Stimulated activated CD4-positive, alpha-beta T cell treated with anti-CD3 and anti-CD28 coated beads, Interleukin-2, amount 100 ng/mL, for 48 hours (primary cell): ENCODE measurements around the gene CD180.

Source experiments
- DNase-seq, 2 donors: peaks; one replicate each; pipeline ENCODE4 v3.0.0-alpha.2; 2020

Gene CD180

DNA sequence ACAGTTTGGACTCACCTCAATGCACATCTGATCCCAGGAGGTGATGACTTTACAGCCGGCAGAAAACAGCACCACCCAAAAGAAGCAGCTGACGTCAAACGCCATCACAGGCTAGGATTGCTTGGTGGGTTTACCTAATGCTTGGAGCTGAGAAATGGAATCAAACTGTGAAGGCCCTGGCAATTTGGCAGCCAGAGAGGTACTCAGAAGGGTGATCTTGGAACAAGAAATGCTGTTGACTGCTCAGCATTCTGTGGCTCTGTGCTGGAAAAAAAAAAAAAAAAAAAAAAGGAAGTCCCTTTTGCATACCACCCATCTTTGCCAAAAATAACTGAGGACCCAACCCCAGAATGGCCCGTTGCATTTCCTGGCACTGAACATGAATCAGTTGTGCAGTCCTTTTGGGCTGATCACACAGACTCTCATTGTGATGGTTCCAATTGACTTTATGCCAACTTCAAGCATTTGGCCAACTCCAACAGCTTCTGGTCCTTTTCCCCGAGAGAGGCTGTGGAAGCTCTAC lies at the start of gene CD180:
CD180 (minus strand) TSS at position 263 of the 523 bp plus-strand sequence; CDS start at position 105, 158 bp downstream.
- no peak for DNase-seq

DNA sequence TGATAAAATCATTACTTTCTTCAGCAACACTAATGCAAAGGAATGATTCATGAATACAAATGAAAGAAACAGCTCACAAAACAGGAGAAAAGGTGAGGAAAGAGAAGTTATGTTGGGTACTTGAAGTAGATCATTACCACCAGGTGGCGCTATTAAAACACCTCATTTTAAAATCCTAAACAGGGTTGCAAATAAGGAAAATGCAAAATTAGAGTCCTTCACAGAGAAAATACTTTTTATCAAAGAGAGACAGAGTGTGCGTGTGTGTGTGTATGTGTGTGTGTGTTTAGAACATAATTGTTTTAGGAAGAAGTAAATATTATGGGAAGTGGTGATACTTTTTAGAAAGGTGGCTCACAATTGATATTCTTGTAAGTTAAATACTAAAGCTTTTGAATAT lies 49.5 kb upstream of the CD180 start:
- DNase-seq: peak in 1 of 2 donors; percentile 9

DNA sequence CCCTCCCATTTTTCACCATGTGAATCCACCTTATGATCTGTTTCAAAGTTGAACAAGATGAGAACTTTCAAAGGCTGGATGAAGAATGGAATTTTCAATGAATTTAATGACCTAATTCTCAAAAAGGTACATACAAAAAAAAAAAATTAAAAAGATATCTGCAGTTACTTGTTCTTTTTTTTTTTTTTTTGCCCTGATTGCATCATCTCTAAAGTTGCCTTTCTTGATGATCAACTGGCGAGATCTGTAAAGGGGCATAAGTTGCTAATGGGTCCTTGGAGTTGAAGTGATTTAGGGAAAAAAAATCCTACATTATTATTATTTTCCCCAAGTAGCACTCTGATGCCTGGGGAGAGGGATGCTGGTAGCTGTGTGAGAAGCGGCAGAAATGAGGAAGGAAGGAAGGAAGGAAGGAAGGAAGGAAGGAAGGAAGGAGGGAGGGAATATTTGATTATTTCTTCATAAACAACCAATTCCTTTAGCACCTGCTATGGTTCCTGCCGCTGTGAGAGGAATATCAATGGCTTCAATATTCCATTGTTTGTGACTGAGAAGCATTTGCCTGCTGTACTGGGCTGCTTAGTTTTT lies 48.8 kb upstream of the CD180 start:
- DNase-seq: no peak

GRCh38 chr5:67244345-67244793 lies 47.8 kb upstream of the CD180 start:
- no peak for DNase-seq

DNA sequence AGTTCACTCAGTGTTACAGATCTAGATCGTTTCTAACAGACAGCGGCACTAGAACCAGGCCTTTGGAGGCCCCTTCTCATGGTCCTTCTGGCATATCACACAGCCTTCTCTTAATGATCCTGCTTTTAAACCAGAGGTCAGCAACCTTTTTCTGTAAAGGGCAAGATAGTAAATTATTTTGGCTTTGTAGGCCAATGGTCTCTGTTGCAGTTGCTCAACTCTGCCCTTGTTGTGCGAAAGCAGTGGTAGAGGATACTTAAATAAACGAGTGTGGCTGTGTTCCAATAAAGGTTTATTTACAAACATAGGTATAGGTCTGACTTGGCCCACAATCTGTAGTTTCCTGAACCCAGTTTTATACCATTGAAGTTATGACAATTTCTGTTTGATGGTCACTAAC lies 47.3 kb upstream of the CD180 start:
- DNase-seq: no peak

DNA sequence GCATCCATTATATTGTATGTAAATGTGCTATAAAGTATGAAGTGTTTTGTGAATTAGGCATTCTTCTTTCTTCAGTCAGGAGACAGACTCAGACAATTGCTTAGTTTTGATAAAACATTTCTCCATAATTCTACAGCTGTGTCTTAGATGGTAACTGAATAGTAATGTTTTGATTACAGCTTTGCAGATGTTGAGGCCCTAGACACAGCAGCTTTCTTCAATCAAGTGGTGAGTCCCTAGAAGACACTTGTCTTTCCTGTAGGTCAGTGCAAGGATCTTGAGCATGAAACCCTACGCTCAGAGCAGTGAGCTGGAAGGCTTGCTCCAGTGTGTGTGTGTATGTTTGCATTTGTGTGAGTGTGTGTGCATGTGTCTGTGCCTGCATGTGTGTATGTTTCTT lies 46.8 kb upstream of the CD180 start:
- DNase-seq: no peak

GRCh38 chr5:67241326-67241725 lies 44.7 kb upstream of the CD180 start:
- no peak for DNase-seq

DNA sequence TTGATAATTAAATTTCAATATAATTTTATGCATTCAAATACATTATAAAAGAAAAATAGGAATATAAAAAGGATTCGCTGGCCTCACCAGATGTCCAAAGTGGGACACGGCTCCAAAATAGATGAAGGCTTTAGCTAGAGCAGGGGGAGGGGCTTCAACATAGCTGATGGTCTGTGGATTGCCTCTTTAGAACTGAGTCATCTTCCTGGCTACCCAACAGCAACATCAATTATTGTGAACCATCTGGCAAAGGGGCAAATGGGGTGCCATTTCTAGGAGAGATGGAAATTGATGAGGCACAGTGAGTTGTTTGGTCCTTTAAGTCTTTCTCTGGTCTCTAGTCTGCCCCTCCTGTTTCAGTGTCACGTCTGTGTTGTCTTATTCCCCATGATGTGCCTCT lies 44.2 kb upstream of the CD180 start:
- DNase-seq: no peak

- DNase-seq: no peak
Measured at GRCh38 chr5:67240065-67240464, 43.5 kb upstream of the CD180 start.

GRCh38 chr5:67238191-67238590 lies 41.6 kb upstream of the CD180 start:
- no peak for DNase-seq

DNA sequence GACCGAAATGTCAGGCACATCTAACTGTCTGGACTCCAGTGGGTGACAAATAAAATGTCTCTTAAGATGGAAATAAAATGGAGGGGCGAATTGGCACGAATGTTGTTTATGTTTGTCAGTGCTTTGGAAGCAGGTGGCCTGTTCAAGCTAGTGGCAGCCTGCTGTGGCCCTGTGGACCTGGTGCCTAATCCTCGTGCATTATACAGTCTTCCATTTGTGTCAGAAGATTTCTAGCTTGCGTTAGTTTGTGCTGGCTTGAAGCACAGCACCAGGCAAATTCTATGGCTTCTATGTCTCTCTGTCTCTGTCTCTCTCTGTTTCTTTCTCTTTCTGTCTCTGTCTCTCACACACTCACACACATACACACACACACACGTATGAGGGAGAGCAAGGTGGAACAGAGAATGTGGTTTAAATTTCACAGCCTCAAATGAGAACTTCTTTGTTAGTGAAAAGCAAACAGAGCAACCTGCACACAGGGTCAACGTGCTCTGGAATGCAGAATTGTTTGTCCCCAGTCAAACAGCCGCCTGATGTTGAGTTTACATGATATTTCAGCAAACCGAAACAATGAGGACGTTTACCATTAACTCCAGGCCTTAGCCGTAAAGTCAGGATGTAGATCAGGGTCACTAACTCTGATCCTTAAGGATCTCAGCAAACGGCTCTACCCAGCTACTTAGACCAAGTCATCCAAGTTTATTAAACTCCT lies 39.0 kb upstream of the CD180 start:
- DNase-seq: no peak

DNA sequence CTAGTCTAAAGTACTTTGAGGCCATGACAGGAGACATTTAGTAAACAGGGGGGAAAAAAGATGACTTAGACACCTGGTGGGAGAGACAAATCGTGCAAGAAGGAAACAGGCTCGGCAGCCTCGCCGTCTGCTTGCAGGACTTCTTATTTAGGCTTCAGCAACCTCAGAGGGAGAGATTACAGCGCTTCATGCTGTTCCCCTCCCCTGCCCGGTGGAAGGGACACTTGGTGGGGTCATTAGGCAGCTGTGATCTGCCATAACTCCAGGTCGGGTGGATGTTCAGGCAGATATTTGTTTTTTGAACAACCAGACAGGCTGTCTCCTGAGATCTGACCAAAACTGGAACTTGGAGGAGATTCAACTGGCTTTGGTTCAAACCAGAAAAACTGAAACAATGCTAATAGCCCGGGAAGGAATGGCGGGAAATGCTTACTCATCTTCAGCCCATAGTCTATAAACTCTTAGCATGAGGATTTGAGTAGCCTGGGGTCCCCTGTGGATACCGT lies 38.1 kb upstream of the CD180 start:
- DNase-seq: no peak

DNA sequence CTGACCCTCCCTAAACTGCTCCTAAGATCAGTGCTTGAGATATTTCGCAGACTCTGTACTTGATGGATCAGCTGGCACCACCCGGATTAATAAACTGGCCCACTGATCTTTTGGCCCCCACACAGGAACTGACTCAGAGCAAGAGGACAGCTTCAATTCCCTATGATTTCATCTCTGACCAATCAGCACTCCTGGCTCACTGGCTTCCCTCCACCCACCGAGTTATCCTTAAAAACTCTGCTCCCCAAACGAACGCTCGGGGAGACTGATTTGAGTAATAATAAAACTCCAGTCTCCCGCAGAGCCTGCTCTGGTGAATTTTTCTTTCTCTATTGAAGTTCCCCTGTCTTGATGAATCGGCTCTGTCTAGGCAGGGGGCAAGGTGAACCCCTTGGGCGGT lies 36.5 kb upstream of the CD180 start:
- DNase-seq: no peak

DNA sequence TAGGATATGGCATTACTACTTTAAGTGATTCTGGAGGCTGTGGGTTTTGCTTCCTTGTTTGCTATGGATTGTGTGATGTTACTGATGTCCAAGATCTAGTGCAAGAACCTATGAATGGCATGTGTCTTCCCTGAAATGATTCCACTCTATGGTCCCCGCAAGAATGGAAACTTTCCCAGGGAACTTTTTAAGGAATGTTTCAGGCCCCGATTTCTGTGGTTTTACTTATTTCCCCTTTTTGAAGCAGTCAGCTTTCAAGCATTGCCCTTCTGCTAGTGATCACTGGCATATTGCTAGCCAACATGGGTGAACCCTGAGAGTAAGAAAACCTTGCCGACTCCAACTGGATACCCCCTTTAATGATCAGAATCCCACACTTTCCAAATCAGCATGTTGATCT lies 26.6 kb upstream of the CD180 start:
- DNase-seq: no peak

DNA sequence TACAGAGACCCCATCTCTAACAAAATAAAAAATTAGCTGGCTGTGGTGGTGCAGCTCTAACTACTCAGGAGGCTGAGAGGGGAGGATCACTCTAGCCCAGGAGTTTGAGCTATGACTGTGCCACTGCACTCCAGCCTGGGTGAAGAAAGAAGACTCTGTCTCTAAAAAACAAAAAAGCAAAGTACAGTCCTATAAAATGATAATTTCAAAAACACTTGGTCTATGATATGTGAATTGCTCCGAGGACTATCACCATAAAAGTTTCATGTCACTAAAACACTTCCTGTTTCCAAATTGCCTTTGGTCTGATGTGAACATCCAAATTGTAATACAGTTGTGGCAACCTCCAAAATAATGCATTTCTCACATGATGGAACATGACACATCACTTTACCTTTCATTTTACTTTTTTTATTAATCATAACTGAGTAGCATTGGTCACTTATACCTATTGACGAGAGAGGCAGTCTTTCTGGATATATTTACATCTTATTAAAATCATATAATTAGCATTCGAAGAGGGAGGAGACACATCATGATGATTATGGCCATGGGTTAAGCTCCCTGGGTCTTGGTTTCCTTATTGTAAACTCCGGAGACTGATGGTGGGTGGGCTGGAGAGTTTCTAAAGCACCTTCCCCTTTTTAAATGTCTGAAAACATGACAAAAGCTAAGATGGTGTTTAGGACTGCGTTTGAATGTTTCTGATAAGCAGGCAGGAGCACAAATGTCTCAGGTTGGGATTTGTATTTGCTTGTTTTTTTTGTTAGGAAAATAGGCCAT lies 25.8 kb upstream of the CD180 start:
- DNase-seq: no peak

DNA sequence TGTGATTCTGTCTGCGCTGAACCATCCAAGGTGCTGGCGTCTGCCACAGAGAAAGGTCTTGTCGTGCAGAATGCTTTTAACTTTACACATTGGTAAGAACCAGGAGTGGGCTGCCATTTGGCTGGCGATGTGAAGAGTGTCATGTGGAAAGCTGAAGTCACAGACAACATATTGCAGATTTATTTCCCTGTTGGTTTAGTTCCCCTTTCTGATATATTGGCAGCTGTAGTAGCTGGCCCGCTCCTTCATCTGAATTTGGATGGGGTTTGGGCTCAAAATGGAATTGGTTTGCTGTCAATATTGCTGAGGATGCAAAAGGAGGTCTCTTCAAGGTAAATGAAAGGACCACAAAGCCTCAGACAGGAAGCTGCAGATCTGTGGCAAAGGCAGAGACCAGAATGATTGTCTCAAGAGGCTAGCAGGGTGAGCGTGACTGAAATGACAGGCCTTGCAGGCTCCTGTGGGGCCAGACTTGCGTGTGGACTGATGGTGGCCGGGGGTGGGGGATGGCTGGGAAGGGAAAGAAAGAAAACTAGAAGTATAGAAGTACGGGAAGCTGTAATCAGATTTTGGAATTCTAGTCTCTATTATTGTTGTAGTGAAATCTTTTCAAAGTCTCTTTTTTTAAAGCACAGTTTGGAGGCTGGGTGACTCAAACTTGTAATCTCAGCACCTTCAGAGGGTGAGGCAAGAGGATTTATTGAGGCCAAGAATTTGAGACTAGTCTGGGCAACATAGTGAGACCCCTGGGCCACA lies 25.1 kb upstream of the CD180 start:
- no peak for DNase-seq

DNA sequence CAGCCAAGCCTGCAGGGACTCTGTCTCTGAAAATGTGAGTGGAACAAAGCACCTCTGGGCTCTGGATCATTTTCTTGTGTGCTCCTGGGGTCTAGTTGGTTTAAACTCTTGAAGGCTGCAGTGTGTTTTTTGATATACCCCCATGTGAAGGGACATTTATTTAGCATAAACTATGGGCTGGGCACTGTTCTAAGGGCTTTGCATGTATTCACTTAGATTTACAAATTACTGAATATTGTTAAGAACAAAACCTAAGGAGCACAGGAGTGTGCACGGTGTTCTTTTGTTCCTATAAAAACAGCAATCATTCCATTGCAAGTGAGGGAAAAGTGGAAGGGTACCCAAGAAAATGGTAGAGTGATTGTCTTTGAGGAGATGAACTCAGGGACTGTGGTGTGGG lies 20.0 kb upstream of the CD180 start:
- DNase-seq: no peak

GRCh38 chr5:67215519-67216471 lies 19.2 kb upstream of the CD180 start:
- peak; percentile 35 to 48 for DNase-seq

DNA sequence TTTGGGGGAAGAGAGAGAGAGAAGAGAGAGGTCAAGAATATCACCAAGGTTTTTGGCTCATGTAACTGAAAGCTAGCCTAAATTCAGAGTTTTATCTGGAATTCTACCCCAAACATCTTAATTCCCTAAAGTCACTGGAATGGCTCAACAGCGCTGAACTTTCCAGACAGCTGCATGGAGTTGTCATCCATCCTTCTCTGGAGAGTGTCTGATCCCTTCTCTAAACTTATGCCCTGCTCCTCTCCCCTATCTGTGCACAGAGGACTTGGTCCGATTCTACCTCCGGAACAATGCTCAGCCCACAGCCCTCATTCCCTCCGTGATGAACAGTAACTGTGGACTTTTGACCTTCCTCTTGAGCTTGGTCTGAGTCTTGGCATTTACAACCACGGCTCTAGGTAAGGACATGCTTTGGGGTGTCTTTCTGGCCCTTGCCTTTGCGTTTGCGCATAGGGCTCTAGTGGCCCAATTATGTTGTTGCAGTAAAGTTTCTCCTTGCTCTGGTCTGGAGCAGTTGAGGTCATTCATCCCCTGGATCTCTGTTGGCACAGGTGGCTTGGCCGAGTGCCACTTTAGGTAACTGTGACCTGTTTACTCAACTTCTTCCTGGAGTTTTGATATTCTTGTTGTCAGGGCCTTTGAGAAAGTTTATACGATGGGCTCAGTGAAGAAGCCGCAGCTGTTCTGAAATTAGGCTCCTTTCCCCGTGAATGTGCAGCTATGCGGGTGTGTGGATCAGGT lies 18.3 kb upstream of the CD180 start:
- DNase-seq: no peak

GRCh38 chr5:67214036-67214435 lies 17.4 kb upstream of the CD180 start:
- DNase-seq: no peak

GRCh38 chr5:67211926-67212325 lies 15.3 kb upstream of the CD180 start:
- DNase-seq: no peak
